ENCODE measurements around the gene RNF148. TPM values are rescaled to one million over a fixed set of nuclear protein-coding genes. Genes with fewer than 3 reads are reported as not detected.

RNF148 gene
- total RNA-seq, 2 experiments from 2014 or later, result not detected

GRCh38 chr7:122692769-122693309, 9.9 kb downstream of the RNF148 start:
- TF ChIP-seq CTCF (IDR thresholded peaks at IDR 0.05), result no peak
- POLR2A ChIA-PET, result no interaction called here
- Mint-ChIP-seq H3K4me1 (ENCODE audit: low read depth) (no peaks in the 10 kb centered on the region), H3K9me3 (no peaks in the 10 kb centered on the region), H3K27me3 (no peaks in the 10 kb centered on the region), H3K4me3 (no peak overlapping the region), H3K27ac (no peak overlapping the region), H3K36me3 (ENCODE audit: low read depth) (no peaks in the 10 kb centered on the region)
- CTCF ChIA-PET, result no interaction called here
- DNase-seq, result no peak
- intact Hi-C loops (cut with micrococcal nuclease), result no loop called here
- ATAC-seq, result no peak

- TF ChIP-seq CTCF (IDR thresholded peaks at IDR 0.05), result no peak
Measured at GRCh38 chr7:122691569-122692235, 11.0 kb downstream of the RNF148 start.

GRCh38 chr7:122689346-122690109, 13.2 kb downstream of the RNF148 start:
- Mint-ChIP-seq H3K9me3 (no peaks in the 10 kb centered on the region), H3K27ac (no peak overlapping the region), H3K4me1 (ENCODE audit: low read depth) (no peaks in the 10 kb centered on the region), H3K36me3 (ENCODE audit: low read depth) (no peaks in the 10 kb centered on the region), H3K27me3 (no peaks in the 10 kb centered on the region), H3K4me3 (no peak overlapping the region)
- TF ChIP-seq CTCF (IDR thresholded peaks at IDR 0.05), result no peak
- intact Hi-C loops (cut with micrococcal nuclease), result no loop called here
- DNase-seq, result no peak
- ChIA-PET CTCF (interaction anchor here (1.9 kb wide), 1 partner anchor 10 kb away, joined by 5 read pairs; no protein-coding TSS in a partner anchor), POLR2A (no interaction called here)
- ATAC-seq, result no peak

More at GRCh38 chr7:122691569-122692235, 11.0 kb downstream of the RNF148 start:
- ChIA-PET POLR2A (no interaction called here), CTCF (no interaction called here)
- ATAC-seq, result no peak
- intact Hi-C loops (cut with micrococcal nuclease), result no loop called here
- no peak overlapping the region for H3K27ac Mint-ChIP-seq
- H3K27me3 Mint-ChIP-seq, result no peaks in the 10 kb centered on the region
- no peak for DNase-seq
- no peaks in the 10 kb centered on the region for H3K4me1 Mint-ChIP-seq (ENCODE audit: low read depth)
- H3K9me3 Mint-ChIP-seq, result no peaks in the 10 kb centered on the region
- no peaks in the 10 kb centered on the region for H3K36me3 Mint-ChIP-seq (ENCODE audit: low read depth)
- no peak overlapping the region for H3K4me3 Mint-ChIP-seq

GRCh38 chr7:122688400-122688998, 14.2 kb downstream of the RNF148 start:
- Mint-ChIP-seq H3K4me3 (no peak overlapping the region), H3K9me3 (no peaks in the 10 kb centered on the region), H3K36me3 (ENCODE audit: low read depth) (no peaks in the 10 kb centered on the region), H3K4me1 (ENCODE audit: low read depth) (no peaks in the 10 kb centered on the region), H3K27me3 (no peaks in the 10 kb centered on the region), H3K27ac (no peak overlapping the region)
- ATAC-seq, result no peak
- ChIA-PET CTCF (no interaction called here), POLR2A (no interaction called here)
- no peak for DNase-seq
- intact Hi-C loops (cut with micrococcal nuclease), result no loop called here
- TF ChIP-seq CTCF (IDR thresholded peaks at IDR 0.05), result no peak
